Panc1 (cell line): ENCODE results near the gene ZCCHC24. TPM values are rescaled to one million over a fixed set of nuclear protein-coding genes. Genes with fewer than 3 reads are reported as not detected.

Source experiments
- ATAC-seq: fragments of 200-7000 bp; cut with Tn5 transposase; 2 replicates; pipeline ENCODE4 v1.9.1; 2020; ENCODE audit warnings: mild to moderate bottlenecking, moderate library complexity
- BruUV-seq: library from RNA; stranded (reverse); fragments of 400-500 nt; replicated peaks from 2 replicates; lab custom pipeline; 2021; lab: Mats Ljungman, UMichigan
- CTCF ChIA-PET: fragments of 300-600 bp; sonication (Branson Sonifier 250); formaldehyde crosslinking; loops from one replicate; lab custom pipeline; 2022; ENCODE audit warnings: antibody characterized with exemption; lab: Charles Lee
- POLR2A ChIA-PET: fragments of 300-600 bp; sonication (Branson Sonifier 250); formaldehyde crosslinking; loops from one replicate; lab custom pipeline; 2022; ENCODE audit warnings: antibody characterized with exemption; lab: Charles Lee
- DNase-seq: peaks from one replicate; pipeline ENCODE4 v3.0.0-alpha.2; 2010; ENCODE audit warnings: low read depth, low spot score
- H3K27ac ChIP-seq: 2 replicates; pipeline ENCODE4 v1.5.1; 2011; ENCODE audit warnings: mild to moderate bottlenecking, low read length, inconsistent platforms
- H3K27me3 ChIP-seq: fragments of 200-500 bp; sonication (Bioruptor generic); 2 replicates; pipeline ENCODE4 v1.6.0; 2014; ENCODE audit warnings: low read length, inconsistent platforms; ENCODE audit not compliant: control insufficient read depth, insufficient read depth
- H3K36me3 ChIP-seq: fragments of 200-500 bp; sonication (Bioruptor generic); 2 replicates; pipeline ENCODE4 v1.5.1; 2014; ENCODE audit warnings: inconsistent platforms, mild to moderate bottlenecking, low read length, moderate library complexity; ENCODE audit not compliant: control insufficient read depth, insufficient read depth
- H3K4me1 ChIP-seq: 2 replicates; pipeline ENCODE4 v1.5.1; 2011; ENCODE audit warnings: inconsistent platforms, mild to moderate bottlenecking, low read length, moderate library complexity; ENCODE audit not compliant: control insufficient read depth, insufficient read depth
- H3K4me3 ChIP-seq, 2 experiments: 2 replicates each; pipeline ENCODE4 v1.5.1; 2011 to 2012; ENCODE audit warnings: low read depth in 2 of 2, low read length in 2 of 2, mild to moderate bottlenecking in 2 of 2, inconsistent platforms in 1 of 2, moderate library complexity in 1 of 2
- H3K9me3 ChIP-seq: fragments of 200-500 bp; sonication (Bioruptor generic); 2 replicates; pipeline ENCODE4 v1.5.1; 2014; ENCODE audit warnings: low read depth, mild to moderate bottlenecking, inconsistent platforms, low read length, moderate library complexity; ENCODE audit not compliant: control insufficient read depth, insufficient read depth
- CTCF ChIP-seq: fragments of 450-650 bp; IDR thresholded peaks from 2 replicates; pipeline ENCODE4 v1.5.1; 2017; ENCODE audit warnings: mild to moderate bottlenecking
- POLR2AphosphoS5 ChIP-seq: IDR thresholded peaks from 2 replicates; pipeline ENCODE4 v1.6.1; 2012; ENCODE audit warnings: mild to moderate bottlenecking, low read depth, low read length, moderate library complexity
- REST ChIP-seq, 2 experiments: IDR thresholded peaks; 2 replicates each; pipeline ENCODE4 v1.6.1; 2011 to 2012; ENCODE audit warnings: low read depth in 2 of 2, control low read depth in 1 of 2, low read length in 1 of 2, mild to moderate bottlenecking in 1 of 2, moderate library complexity in 1 of 2; ENCODE audit not compliant: insufficient read depth in 1 of 2
- SIN3A ChIP-seq: IDR thresholded peaks from 2 replicates; pipeline ENCODE4 v1.6.1; 2012; ENCODE audit warnings: low read depth, mild to moderate bottlenecking, low read length, moderate library complexity, borderline replicate concordance; ENCODE audit not compliant: insufficient read depth
- TCF7L2 ChIP-seq: IDR thresholded peaks from 2 replicates; pipeline ENCODE4 v1.6.1; 2011; ENCODE audit warnings: mild to moderate bottlenecking, low read depth, low read length, inconsistent platforms
- in situ Hi-C: cut with HindIII; loops from 2 replicates; pipeline ENCODE4 v1.10.0; 2016; ENCODE audit warnings: low sequenced_read_pairs, low pct_unique_long_range_greater_than_20kb
- intact Hi-C: fragments of 100-400 bp; cut with micrococcal nuclease; formaldehyde crosslinking; loops from one replicate; pipeline ENCODE4 v1.10.0; 2022; ENCODE audit not compliant: unreplicated experiment
- total RNA-seq: library from RNA; stranded (reverse); gene quantifications from one replicate; pipeline ENCODE4 v1.2.1, GENCODE V29; 2021; ENCODE audit not compliant: unreplicated experiment

The ZCCHC24 gene
- total RNA-seq, 1 experiment from 2014 or later, result 7.8 TPM

GRCh38 chr10:79468015-79468560, 22.7 kb upstream of the ZCCHC24 start:
- Histone ChIP-seq H3K4me1 (no peaks in the 10 kb centered on the region), H3K36me3 (no peaks in the 10 kb centered on the region), H3K4me3 (no peak overlapping the region), H3K27ac (no peak overlapping the region), H3K9me3 (no peaks in the 10 kb centered on the region), H3K27me3 (peaks cover under 1% of the 10 kb centered on the region; the same call in 1 of the 2 replicates)
- ATAC-seq, result peak; percentile 39
- no peak for TF ChIP-seq CTCF
- no peak for TF ChIP-seq REST (IDR thresholded peaks at IDR 0.05; ENCODE audit: insufficient read depth in 1 of 2, low read depth in 2 of 2, low read length in 1 of 2)
- TF ChIP-seq SIN3A, result no peak
- no peak for TF ChIP-seq TCF7L2
- TF ChIP-seq POLR2AphosphoS5, result no peak
- ChIA-PET CTCF (interaction anchor here (0.5 to 1.4 kb wide), 9 partner anchors 15 to 1001 kb away, joined by 3 to 10 read pairs (median 5); no protein-coding TSS in a partner anchor), POLR2A (interaction anchor here (0.5 to 0.7 kb wide), 2 partner anchors 21 to 27 kb away, joined by 3 to 9 read pairs; no protein-coding TSS in a partner anchor)
- no peak for DNase-seq
- intact Hi-C loops, result no loop called here
- in situ Hi-C loops, result no loop called here
- no TSS peak for BruUV-seq

- ATAC-seq (no peak), DNase-seq (no peak)
- TF ChIP-seq REST (IDR thresholded peaks at IDR 0.05; ENCODE audit: insufficient read depth in 1 of 2, low read depth in 2 of 2, low read length in 1 of 2) (no peak), POLR2AphosphoS5 (no peak), SIN3A (no peak), TCF7L2 (no peak), CTCF (no peak)
- in situ Hi-C loops (no loop called here), intact Hi-C loops (no loop called here)
- ChIA-PET CTCF (no interaction called here), POLR2A (no interaction called here)
- Histone ChIP-seq H3K4me1 (no peaks in the 10 kb centered on the region), H3K27me3 (peaks cover 12% of the 10 kb centered on the region), H3K27ac (no peak overlapping the region), H3K36me3 (no peaks in the 10 kb centered on the region), H3K9me3 (no peaks in the 10 kb centered on the region), H3K4me3 (no peak overlapping the region)
- no TSS peak for BruUV-seq
Measured at GRCh38 chr10:79465341-79465740, 19.9 kb upstream of the ZCCHC24 start.
